ENCODE measurements around the gene KCNG2. TPM values are rescaled to one million over a fixed set of nuclear protein-coding genes. Genes with fewer than 3 reads are reported as not detected.

Gene KCNG2
- total and polyA plus RNA-seq, 2 experiments from 2014 or later, result not detected

DNA sequence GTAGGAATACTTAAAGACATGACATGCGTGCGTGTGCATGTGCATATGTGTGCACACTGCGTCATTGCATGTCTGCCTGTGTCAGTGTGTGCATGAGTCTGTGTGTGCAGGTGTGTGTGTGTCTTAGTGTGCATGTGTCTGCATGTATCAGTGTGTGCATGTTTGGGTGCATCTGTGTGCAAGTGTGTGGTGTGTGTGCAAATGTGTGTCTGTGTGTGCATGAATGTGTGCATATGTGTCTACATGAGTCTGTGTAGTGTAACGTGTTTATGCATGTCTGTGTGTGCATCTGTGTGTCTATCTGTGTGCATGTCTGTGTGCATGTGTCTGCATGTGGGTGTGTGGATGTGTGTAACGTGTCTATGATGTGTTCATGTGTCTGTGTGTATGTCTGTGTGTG, 30.5 kb downstream of the KCNG2 start:
- no peak overlapping the region for H3K4me3 ChIP-seq
- no peaks in the 10 kb centered on the region for H3K4me1 ChIP-seq (ENCODE audit: insufficient read depth)
- H4K20me1 ChIP-seq (ENCODE audit: insufficient read depth, poor library complexity, severe bottlenecking), result no peaks in the 10 kb centered on the region
- no peaks in the 10 kb centered on the region for H3K9me2 ChIP-seq (replicated peaks; ENCODE audit: insufficient read depth)
- no peaks in the 10 kb centered on the region for H3K79me2 ChIP-seq
- DNase-seq (ENCODE audit: low spot score), result no peak
- H3K4me2 ChIP-seq, result no peak overlapping the region
- TF ChIP-seq EZH2phosphoT487 (IDR thresholded peaks at IDR 0.05; ENCODE audit: low read depth, severe bottlenecking, unreplicated experiment) (no peak), EZH2 (IDR thresholded peaks at IDR 0.05; ENCODE audit: borderline replicate concordance) (no peak)
- TF ChIP-seq, protein P1, sequence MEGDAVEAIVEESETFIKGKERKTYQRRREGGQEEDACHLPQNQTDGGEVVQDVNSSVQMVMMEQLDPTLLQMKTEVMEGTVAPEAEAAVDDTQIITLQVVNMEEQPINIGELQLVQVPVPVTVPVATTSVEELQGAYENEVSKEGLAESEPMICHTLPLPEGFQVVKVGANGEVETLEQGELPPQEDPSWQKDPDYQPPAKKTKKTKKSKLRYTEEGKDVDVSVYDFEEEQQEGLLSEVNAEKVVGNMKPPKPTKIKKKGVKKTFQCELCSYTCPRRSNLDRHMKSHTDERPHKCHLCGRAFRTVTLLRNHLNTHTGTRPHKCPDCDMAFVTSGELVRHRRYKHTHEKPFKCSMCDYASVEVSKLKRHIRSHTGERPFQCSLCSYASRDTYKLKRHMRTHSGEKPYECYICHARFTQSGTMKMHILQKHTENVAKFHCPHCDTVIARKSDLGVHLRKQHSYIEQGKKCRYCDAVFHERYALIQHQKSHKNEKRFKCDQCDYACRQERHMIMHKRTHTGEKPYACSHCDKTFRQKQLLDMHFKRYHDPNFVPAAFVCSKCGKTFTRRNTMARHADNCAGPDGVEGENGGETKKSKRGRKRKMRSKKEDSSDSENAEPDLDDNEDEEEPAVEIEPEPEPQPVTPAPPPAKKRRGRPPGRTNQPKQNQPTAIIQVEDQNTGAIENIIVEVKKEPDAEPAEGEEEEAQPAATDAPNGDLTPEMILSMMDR (IDR thresholded peaks at IDR 0.05; ENCODE audit: poor library complexity), result no peak
- H2AFZ ChIP-seq, result no peak overlapping the region
- no peaks in the 10 kb centered on the region for H3K36me3 ChIP-seq (replicated peaks; ENCODE audit: insufficient read depth, low read depth)
- no peak overlapping the region for H3K27ac ChIP-seq
- H3K27me3 ChIP-seq, result no peaks in the 10 kb centered on the region
- H3K9me3 ChIP-seq (ENCODE audit: low read depth), result no peaks in the 10 kb centered on the region
- WGBS (ENCODE audit: low lambda C conversion rate, missing lambda C conversion rate), result 91% methylated on average over 5 of the region's 5 CpGs

DNA sequence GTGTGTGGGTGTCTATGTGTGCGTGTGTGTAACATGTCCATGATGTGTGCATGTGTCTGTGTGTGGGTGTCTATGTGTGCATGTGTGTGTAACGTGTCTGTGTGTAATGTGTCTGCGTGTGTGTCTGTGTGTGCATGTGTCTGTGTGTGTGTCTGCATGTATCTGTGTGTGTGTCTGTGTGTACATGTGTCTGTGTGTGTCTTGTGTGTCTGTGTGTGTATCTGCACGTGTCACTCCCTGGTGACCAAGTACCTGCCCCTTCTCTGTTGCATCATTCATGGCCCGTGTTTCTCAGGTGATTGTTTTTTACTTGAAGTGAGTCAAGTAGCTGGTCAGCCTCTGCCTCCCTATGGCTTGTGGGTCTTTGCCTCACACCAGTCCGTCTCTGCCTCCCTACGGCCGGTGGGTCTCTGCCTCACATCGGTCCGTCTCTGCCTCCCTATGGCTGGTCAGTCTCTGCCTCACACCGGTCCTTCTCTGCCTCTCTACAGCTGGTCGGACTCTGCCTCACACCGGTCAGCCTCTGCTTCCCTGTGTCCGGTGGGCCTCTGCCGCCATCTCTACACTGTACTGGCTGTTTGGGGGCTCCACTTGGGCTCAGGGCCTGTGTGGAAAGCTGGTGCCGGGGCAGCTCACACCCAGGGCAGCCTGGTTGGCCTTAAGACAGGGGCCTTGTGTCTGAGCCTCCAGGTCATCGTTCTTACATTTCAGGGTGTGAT, 31.6 kb downstream of the KCNG2 start:
- Histone ChIP-seq H3K27ac (no peak overlapping the region), H3K36me3 (replicated peaks; ENCODE audit: insufficient read depth, low read depth) (no peaks in the 10 kb centered on the region), H3K4me1 (ENCODE audit: insufficient read depth) (no peaks in the 10 kb centered on the region), H3K4me2 (no peak overlapping the region), H3K4me3 (no peak overlapping the region), H4K20me1 (ENCODE audit: insufficient read depth, poor library complexity, severe bottlenecking) (no peaks in the 10 kb centered on the region), H3K79me2 (no peaks in the 10 kb centered on the region), H3K9me2 (replicated peaks; ENCODE audit: insufficient read depth) (no peaks in the 10 kb centered on the region), H3K27me3 (no peaks in the 10 kb centered on the region), H3K9me3 (ENCODE audit: low read depth) (no peaks in the 10 kb centered on the region), H2AFZ (no peak overlapping the region)
- DNase-seq (ENCODE audit: low spot score), result no peak
- TF ChIP-seq, protein P1 (IDR thresholded peaks at IDR 0.05; ENCODE audit: poor library complexity), result no peak
- no peak for TF ChIP-seq EZH2phosphoT487 (IDR thresholded peaks at IDR 0.05; ENCODE audit: low read depth, severe bottlenecking, unreplicated experiment)
- no peak for TF ChIP-seq EZH2 (IDR thresholded peaks at IDR 0.05; ENCODE audit: borderline replicate concordance)
- 97% methylated on average over 17 of the region's 17 CpGs for WGBS (ENCODE audit: low lambda C conversion rate, missing lambda C conversion rate)

DNA sequence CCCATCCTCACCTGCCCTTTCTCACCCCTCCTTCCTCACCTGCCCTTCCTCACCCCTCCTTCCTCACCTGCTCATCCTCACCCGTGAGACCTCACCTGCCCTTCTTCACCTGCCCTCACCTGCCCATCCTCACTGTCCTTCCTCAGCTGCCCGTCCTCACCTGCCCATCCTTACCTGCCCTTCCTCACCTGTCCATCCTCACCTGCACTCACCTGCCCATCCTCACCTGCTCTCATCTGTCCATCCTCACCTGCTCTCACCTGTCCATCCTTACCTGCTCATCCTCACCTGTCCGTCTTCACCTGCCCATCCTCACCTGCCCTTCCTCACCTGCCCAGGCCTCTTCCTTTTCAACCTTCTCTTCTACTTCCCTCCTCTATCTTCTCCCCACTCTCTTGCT, 34.4 kb downstream of the KCNG2 start:
- H3K4me2 ChIP-seq, result no peak overlapping the region
- no peaks in the 10 kb centered on the region for H3K4me1 ChIP-seq (ENCODE audit: insufficient read depth)
- no peaks in the 10 kb centered on the region for H3K36me3 ChIP-seq (replicated peaks; ENCODE audit: insufficient read depth, low read depth)
- H3K27me3 ChIP-seq, result no peaks in the 10 kb centered on the region
- no peaks in the 10 kb centered on the region for H3K9me2 ChIP-seq (replicated peaks; ENCODE audit: insufficient read depth)
- no peak for DNase-seq (ENCODE audit: low spot score)
- TF ChIP-seq EZH2phosphoT487 (IDR thresholded peaks at IDR 0.05; ENCODE audit: low read depth, severe bottlenecking, unreplicated experiment), result no peak
- no peak for TF ChIP-seq EZH2 (IDR thresholded peaks at IDR 0.05; ENCODE audit: borderline replicate concordance)
- TF ChIP-seq, protein P1 (IDR thresholded peaks at IDR 0.05; ENCODE audit: poor library complexity), result no peak
- no peak overlapping the region for H2AFZ ChIP-seq
- 81% methylated on average over 3 of the region's 3 CpGs for WGBS (ENCODE audit: low lambda C conversion rate, missing lambda C conversion rate)
- H3K79me2 ChIP-seq, result no peaks in the 10 kb centered on the region
- H3K4me3 ChIP-seq, result no peak overlapping the region
- H4K20me1 ChIP-seq (ENCODE audit: insufficient read depth, poor library complexity, severe bottlenecking), result no peaks in the 10 kb centered on the region
- H3K27ac ChIP-seq, result no peak overlapping the region
- H3K9me3 ChIP-seq (ENCODE audit: low read depth), result no peaks in the 10 kb centered on the region
